Stimulated activated CD8-positive, alpha-beta memory T cell treated with anti-CD3 and anti-CD28 coated beads, Interleukin-15, amount 100 ng/mL, for 4 hours (primary cell): ENCODE results near the gene KRT23.

Experiments
- DNase-seq, 2 donors: peaks; one replicate each; pipeline ENCODE4 v3.0.0-alpha.2; 2020; ENCODE audit warnings: low read depth in 2 of 2

KRT23 gene

GRCh38 chr17:40937384-40937819 lies at the start of gene KRT23:
Gene KRT23 (minus strand): TSS chr17:40937646. CDS start chr17:40936603, 1,043 bp downstream.
- no peak for DNase-seq

GRCh38 chr17:40986920-40987319 lies 49.5 kb upstream of the KRT23 start:
- no peak for DNase-seq

GRCh38 chr17:40984226-40984625 lies 46.8 kb upstream of the KRT23 start, which contains the start of gene KRT40:
Gene KRT40 (minus strand): TSS chr17:40984326. CDS start chr17:40984273, 53 bp downstream.
- DNase-seq, result no peak

GRCh38 chr17:40981115-40981514 lies 43.7 kb upstream of the KRT23 start:
- DNase-seq, result no peak

- DNase-seq, result no peak
Observed at GRCh38 chr17:40980596-40980995, 43.1 kb upstream of the KRT23 start.

GRCh38 chr17:40980117-40980516 lies 42.7 kb upstream of the KRT23 start:
- DNase-seq, result no peak

GRCh38 chr17:40978575-40979151 lies 41.2 kb upstream of the KRT23 start:
- no peak for DNase-seq

GRCh38 chr17:40975516-40975915 lies 38.1 kb upstream of the KRT23 start:
- no peak for DNase-seq

GRCh38 chr17:40974366-40974765 lies 36.9 kb upstream of the KRT23 start:
- no peak for DNase-seq

GRCh38 chr17:40967582-40967981 lies 30.1 kb upstream of the KRT23 start:
- no peak for DNase-seq

GRCh38 chr17:40966848-40967247 lies 29.4 kb upstream of the KRT23 start, which contains the start of gene KRT39:
Gene KRT39 (minus strand): TSS chr17:40966948. CDS start chr17:40966856, 92 bp downstream.
- DNase-seq, result no peak

- no peak for DNase-seq
Observed at GRCh38 chr17:40963838-40964237, 26.4 kb upstream of the KRT23 start.

- no peak for DNase-seq
Observed at GRCh38 chr17:40962059-40962561, 24.7 kb upstream of the KRT23 start.

GRCh38 chr17:40961591-40961990 lies 24.1 kb upstream of the KRT23 start:
- no peak for DNase-seq

GRCh38 chr17:40960144-40960543 lies 22.7 kb upstream of the KRT23 start:
- DNase-seq, result no peak

- DNase-seq, result no peak
Observed at GRCh38 chr17:40958086-40958953, 20.9 kb upstream of the KRT23 start.

- DNase-seq, result no peak
Observed at GRCh38 chr17:40956401-40957254, 19.2 kb upstream of the KRT23 start.

- DNase-seq, result no peak
Observed at GRCh38 chr17:40953881-40954280, 16.4 kb upstream of the KRT23 start.

GRCh38 chr17:40952661-40953060 lies 15.2 kb upstream of the KRT23 start:
- no peak for DNase-seq

GRCh38 chr17:40952154-40952553 lies 14.7 kb upstream of the KRT23 start:
- no peak for DNase-seq

GRCh38 chr17:40951011-40951622 lies 13.7 kb upstream of the KRT23 start:
- DNase-seq, result no peak
